ENCODE results near the gene KRT15.
A peak's percentile ranks its signal among the peaks of the same experiment; 100 is the strongest.

The KRT15 gene

DNA sequence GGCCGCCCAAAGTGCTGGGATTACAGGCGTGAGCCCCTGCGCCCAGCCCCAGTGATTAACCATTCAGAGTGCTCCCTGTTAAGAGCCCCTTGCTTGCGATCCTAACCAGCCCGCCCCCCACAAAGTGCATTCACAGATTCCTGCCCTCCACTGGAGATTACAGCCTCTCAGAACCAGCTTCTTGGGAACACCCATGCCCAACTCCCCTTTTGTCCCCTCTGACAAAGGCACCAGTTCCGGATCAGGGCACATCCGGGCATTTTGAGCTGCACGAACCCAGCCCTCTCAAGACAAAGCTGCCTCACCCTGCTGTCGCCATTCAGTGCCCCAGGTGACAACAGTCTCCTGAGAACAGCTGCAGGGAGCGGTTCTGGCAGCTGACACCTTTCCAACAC is 10.3 kb upstream of the KRT15 start:
- Histone ChIP-seq H3K27me3 (ENCODE audit: control insufficient read depth in 5 of 5, insufficient read depth in 4 of 5, low read length in 5 of 5) (peaks cover 35 to 55% (median 47%) of the 10 kb centered on the region in 5 donors), H3K9ac (ENCODE audit: low read length in 5 of 5) (no peak overlapping the region), H3K4me3 (ENCODE audit: low read depth in 1 of 5, low read length in 5 of 5) (no peak overlapping the region), H3K9me3 (ENCODE audit: control insufficient read depth in 5 of 5, low read length in 5 of 5) (no peaks in the 10 kb centered on the region), H3K36me3 (ENCODE audit: control insufficient read depth in 5 of 5, insufficient read depth in 5 of 5, low read length in 5 of 5) (no peaks in the 10 kb centered on the region), H3K27ac (ENCODE audit: low read depth, low read length) (no peak overlapping the region), H3K4me1 (ENCODE audit: control insufficient read depth in 5 of 5, insufficient read depth in 5 of 5, low read length in 5 of 5) (peaks cover 0 to 14% (median 12%) of the 10 kb centered on the region in 5 donors)

DNA sequence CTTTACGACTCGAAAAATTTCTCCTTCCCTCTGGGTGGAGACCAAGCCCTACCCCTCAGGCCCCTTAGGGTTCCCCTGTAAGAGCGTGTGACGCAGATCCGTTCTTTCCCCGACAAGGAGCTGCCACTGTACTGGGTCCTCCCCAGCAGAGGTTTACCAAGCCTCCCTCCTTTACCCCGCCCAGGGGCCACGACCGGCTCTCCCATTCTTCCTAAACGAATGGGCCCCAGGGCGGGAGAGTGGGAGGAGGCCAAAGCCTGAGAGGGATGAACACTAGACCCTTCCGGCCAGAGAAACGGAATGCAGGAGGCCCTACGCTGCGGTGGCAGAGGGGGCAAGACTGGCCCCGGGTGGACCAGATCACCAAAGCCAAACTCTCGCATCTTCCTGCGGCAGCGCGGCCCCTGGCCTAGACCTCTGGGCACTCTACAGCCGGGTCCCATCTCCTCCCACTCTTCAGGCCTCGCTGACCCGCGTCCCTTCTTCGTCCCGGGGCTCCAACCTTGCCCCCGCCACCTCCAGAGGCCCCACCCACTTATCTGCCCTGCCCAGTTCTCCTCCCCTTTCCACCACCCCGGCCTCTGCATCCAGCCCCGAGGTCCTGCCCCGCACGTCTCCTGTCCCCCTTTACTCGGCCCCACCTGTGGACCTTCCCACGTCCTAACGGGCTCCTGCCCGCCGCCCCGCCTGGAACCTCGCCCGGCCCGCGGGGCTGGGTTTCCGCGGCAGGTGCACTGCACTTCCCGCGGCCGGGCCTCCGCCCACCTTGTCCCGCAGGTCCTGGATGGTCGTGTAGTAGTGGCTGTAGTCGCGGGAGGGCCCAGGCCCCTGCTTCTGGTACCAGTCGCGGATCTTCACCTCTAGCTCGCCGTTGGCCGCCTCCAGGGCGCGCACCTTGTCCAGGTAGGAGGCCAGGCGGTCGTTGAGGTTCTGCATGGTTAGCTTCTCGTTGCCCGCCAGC is 8.7 kb upstream of the KRT15 start:
- Histone ChIP-seq H3K9ac (ENCODE audit: low read length in 5 of 5) (no peak overlapping the region), H3K27me3 (ENCODE audit: control insufficient read depth in 5 of 5, insufficient read depth in 4 of 5, low read length in 5 of 5) (peaks cover 35 to 54% (median 47%) of the 10 kb centered on the region in 5 donors), H3K36me3 (ENCODE audit: control insufficient read depth in 5 of 5, insufficient read depth in 5 of 5, low read length in 5 of 5) (no peaks in the 10 kb centered on the region), H3K4me3 (ENCODE audit: low read depth in 1 of 5, low read length in 5 of 5) (peak overlapping the region in 2 of 5 donors; percentile 28 to 38), H3K27ac (ENCODE audit: low read depth, low read length) (no peak overlapping the region), H3K4me1 (ENCODE audit: control insufficient read depth in 5 of 5, insufficient read depth in 5 of 5, low read length in 5 of 5) (peaks cover 0 to 14% (median 12%) of the 10 kb centered on the region in 5 donors), H3K9me3 (ENCODE audit: control insufficient read depth in 5 of 5, low read length in 5 of 5) (no peaks in the 10 kb centered on the region)

DNA sequence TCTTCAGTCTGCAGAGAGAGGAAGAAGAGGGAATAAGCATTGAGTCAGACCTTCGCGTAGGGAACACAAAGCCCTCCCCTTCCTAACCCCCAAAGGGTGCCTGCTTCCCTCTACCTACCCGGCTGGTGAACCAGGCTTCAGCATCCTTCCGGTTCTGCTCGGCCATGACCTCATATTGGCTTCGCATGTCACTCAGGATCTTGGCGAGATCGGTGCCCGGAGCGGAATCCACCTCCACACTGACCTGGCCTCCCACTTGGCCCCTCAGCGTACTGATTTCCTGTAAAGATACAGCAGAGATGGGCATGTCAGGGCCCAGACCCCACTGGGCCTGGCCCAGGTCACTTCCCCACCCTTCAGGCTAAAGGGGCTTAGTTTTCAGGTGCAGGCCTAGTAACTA is 5.6 kb upstream of the KRT15 start:
- no peaks in the 10 kb centered on the region for H3K9me3 ChIP-seq (ENCODE audit: control insufficient read depth in 5 of 5, low read length in 5 of 5)
- peaks cover 0 to 14% (median 12%) of the 10 kb centered on the region in 5 donors for H3K4me1 ChIP-seq (ENCODE audit: control insufficient read depth in 5 of 5, insufficient read depth in 5 of 5, low read length in 5 of 5)
- H3K27me3 ChIP-seq (ENCODE audit: control insufficient read depth in 5 of 5, insufficient read depth in 4 of 5, low read length in 5 of 5) = peaks cover 29 to 50% (median 33%) of the 10 kb centered on the region in 5 donors
- no peak overlapping the region for H3K27ac ChIP-seq (ENCODE audit: low read depth, low read length)
- no peak overlapping the region for H3K9ac ChIP-seq (ENCODE audit: low read length in 5 of 5)
- no peak overlapping the region for H3K4me3 ChIP-seq (ENCODE audit: low read depth in 1 of 5, low read length in 5 of 5)
- no peaks in the 10 kb centered on the region for H3K36me3 ChIP-seq (ENCODE audit: control insufficient read depth in 5 of 5, insufficient read depth in 5 of 5, low read length in 5 of 5)

DNA sequence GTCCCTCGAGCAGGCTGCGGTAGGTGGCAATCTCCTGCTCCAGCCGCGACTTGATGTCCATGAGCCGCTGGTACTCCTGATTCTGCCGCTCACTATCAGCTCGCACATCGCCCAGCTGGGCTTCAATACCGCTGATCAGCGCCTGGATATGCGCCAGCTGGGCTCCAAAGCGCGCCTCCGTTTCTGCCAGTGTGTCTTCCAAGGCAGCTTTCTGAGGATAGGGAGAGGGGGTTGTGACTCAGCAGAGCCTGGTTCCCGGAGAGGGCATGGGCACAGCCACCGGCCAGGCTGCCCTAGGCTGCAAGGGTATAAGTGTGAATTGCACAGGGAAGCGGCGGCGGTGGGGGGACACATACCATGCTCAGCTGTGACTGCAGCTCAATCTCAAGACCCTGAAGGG is 5.1 kb upstream of the KRT15 start:
- H3K4me1 ChIP-seq (ENCODE audit: control insufficient read depth in 5 of 5, insufficient read depth in 5 of 5, low read length in 5 of 5) = peaks cover 0 to 14% (median 12%) of the 10 kb centered on the region in 5 donors
- H3K27ac ChIP-seq (ENCODE audit: low read depth, low read length) = no peak overlapping the region
- peaks cover 24 to 47% (median 28%) of the 10 kb centered on the region in 5 donors for H3K27me3 ChIP-seq (ENCODE audit: control insufficient read depth in 5 of 5, insufficient read depth in 4 of 5, low read length in 5 of 5)
- H3K9ac ChIP-seq (ENCODE audit: low read length in 5 of 5) = no peak overlapping the region
- H3K4me3 ChIP-seq (ENCODE audit: low read depth in 1 of 5, low read length in 5 of 5) = no peak overlapping the region
- no peaks in the 10 kb centered on the region for H3K9me3 ChIP-seq (ENCODE audit: control insufficient read depth in 5 of 5, low read length in 5 of 5)
- H3K36me3 ChIP-seq (ENCODE audit: control insufficient read depth in 5 of 5, insufficient read depth in 5 of 5, low read length in 5 of 5) = no peaks in the 10 kb centered on the region

DNA sequence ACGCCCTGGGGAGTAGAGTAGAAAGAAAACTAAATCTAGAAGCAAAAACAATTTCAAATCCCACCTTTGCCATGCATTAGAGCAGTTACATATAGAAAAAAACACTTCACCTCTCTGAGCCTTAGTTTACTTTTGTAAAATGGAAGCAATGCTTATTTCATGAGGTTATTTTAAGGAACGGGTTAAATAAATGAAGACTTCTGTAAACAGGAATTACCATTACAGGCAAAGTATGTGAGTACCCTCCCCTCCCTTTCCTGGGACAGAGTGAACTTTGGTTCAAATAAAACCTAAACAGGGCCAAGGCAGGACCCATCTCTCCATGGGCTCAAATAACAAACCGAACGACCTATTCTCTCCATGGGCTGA is 4.5 kb upstream of the KRT15 start:
- Histone ChIP-seq H3K27me3 (ENCODE audit: control insufficient read depth in 5 of 5, insufficient read depth in 4 of 5, low read length in 5 of 5) (peaks cover 19 to 43% (median 24%) of the 10 kb centered on the region in 5 donors), H3K27ac (ENCODE audit: low read depth, low read length) (no peak overlapping the region), H3K4me1 (ENCODE audit: control insufficient read depth in 5 of 5, insufficient read depth in 5 of 5, low read length in 5 of 5) (peaks cover 0 to 11% (median 9%) of the 10 kb centered on the region in 5 donors), H3K4me3 (ENCODE audit: low read depth in 1 of 5, low read length in 5 of 5) (no peak overlapping the region), H3K36me3 (ENCODE audit: control insufficient read depth in 5 of 5, insufficient read depth in 5 of 5, low read length in 5 of 5) (no peaks in the 10 kb centered on the region), H3K9me3 (ENCODE audit: control insufficient read depth in 5 of 5, low read length in 5 of 5) (no peaks in the 10 kb centered on the region), H3K9ac (ENCODE audit: low read length in 5 of 5) (no peak overlapping the region)

GRCh38 chr17:41522301-41523224 is 3.9 kb upstream of the KRT15 start:
- H3K36me3 ChIP-seq (ENCODE audit: control insufficient read depth in 5 of 5, insufficient read depth in 5 of 5, low read length in 5 of 5) = no peaks in the 10 kb centered on the region
- no peaks in the 10 kb centered on the region for H3K9me3 ChIP-seq (ENCODE audit: control insufficient read depth in 5 of 5, low read length in 5 of 5)
- H3K4me1 ChIP-seq (ENCODE audit: control insufficient read depth in 5 of 5, insufficient read depth in 5 of 5, low read length in 5 of 5) = peaks cover 0 to 4% (median 3%) of the 10 kb centered on the region in 5 donors
- H3K27ac ChIP-seq (ENCODE audit: low read depth, low read length) = no peak overlapping the region
- no peak overlapping the region for H3K9ac ChIP-seq (ENCODE audit: low read length in 5 of 5)
- H3K4me3 ChIP-seq (ENCODE audit: low read depth in 1 of 5, low read length in 5 of 5) = no peak overlapping the region
- peaks cover 13 to 36% (median 19%) of the 10 kb centered on the region in 5 donors for H3K27me3 ChIP-seq (ENCODE audit: control insufficient read depth in 5 of 5, insufficient read depth in 4 of 5, low read length in 5 of 5)

DNA sequence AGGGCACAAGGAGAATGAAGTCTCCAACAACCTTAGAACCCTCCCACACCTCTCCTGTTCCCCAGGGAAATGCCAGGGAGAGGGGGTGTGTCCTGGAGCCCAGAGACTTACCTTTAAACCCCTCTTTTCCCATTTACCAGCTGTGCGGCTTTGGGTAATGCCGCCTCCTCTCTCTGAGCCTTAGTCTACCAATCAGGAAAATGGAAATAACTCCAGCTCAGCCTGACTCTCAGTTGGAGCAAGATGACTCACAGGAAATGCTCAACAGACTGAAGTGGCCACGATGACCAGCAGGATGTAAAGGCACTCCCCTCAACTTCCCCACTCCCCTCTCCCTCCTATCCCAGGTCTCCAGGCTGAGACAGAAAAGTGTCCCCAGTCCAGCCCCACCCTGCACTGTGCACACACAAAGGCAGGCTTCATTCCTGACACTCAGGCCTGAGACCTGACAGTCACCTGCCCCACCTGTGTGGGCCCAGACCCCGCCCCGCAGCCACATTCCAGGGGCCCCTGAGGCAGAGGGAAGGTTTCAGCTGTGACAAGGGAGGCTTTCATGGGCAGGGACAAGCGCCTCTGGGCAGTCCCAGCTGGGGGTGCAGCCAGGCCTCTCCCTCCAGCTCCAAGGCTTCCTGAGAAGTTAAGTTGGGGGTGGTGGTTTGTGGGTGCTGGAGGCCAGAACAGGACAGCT is 3.0 kb upstream of the KRT15 start:
- no peak overlapping the region for H3K9ac ChIP-seq (ENCODE audit: low read length in 5 of 5)
- no peaks in the 10 kb centered on the region for H3K4me1 ChIP-seq (ENCODE audit: control insufficient read depth in 5 of 5, insufficient read depth in 5 of 5, low read length in 5 of 5)
- peaks cover 5 to 28% (median 11%) of the 10 kb centered on the region in 5 donors for H3K27me3 ChIP-seq (ENCODE audit: control insufficient read depth in 5 of 5, insufficient read depth in 4 of 5, low read length in 5 of 5)
- no peaks in the 10 kb centered on the region for H3K9me3 ChIP-seq (ENCODE audit: control insufficient read depth in 5 of 5, low read length in 5 of 5)
- no peaks in the 10 kb centered on the region for H3K36me3 ChIP-seq (ENCODE audit: control insufficient read depth in 5 of 5, insufficient read depth in 5 of 5, low read length in 5 of 5)
- H3K27ac ChIP-seq (ENCODE audit: low read depth, low read length) = no peak overlapping the region
- H3K4me3 ChIP-seq (ENCODE audit: low read depth in 1 of 5, low read length in 5 of 5) = no peak overlapping the region

DNA sequence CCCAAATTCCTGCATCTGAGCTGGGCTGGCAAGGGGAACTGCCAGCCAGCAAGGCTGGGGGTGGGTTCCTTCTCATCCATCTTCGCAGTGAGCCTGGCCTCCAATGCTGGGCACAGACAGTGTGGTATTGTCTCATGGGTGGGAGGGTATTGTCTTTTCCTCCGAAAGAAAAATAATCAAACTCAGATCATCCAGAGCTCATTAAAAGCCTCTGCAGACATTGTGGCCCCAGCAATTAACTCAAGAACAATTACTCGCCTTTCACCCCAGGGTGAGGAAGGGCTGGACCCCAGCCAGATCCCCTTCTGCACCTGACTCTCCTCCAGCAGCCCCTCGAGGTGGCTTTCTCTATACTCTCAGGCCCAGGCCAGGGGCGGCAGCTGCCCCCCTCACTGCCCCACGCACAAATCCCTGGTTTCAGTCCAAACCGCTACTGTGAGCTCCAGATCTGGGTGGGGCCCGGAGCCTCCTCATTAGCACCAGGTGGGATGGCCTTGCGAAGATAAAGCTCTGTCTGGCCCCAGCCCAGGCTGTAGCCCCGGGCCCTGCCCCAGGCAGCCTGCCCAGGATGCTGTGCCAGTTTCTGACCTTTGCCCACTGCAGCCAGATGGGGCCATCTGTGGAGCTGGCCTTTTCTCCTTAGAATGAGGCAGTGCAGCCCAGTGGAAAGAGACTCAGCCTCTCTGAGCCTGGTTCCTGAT is 2.3 kb upstream of the KRT15 start:
- no peaks in the 10 kb centered on the region for H3K4me1 ChIP-seq (ENCODE audit: control insufficient read depth in 5 of 5, insufficient read depth in 5 of 5, low read length in 5 of 5)
- no peak overlapping the region for H3K4me3 ChIP-seq (ENCODE audit: low read depth in 1 of 5, low read length in 5 of 5)
- no peak overlapping the region for H3K9ac ChIP-seq (ENCODE audit: low read length in 5 of 5)

DNA sequence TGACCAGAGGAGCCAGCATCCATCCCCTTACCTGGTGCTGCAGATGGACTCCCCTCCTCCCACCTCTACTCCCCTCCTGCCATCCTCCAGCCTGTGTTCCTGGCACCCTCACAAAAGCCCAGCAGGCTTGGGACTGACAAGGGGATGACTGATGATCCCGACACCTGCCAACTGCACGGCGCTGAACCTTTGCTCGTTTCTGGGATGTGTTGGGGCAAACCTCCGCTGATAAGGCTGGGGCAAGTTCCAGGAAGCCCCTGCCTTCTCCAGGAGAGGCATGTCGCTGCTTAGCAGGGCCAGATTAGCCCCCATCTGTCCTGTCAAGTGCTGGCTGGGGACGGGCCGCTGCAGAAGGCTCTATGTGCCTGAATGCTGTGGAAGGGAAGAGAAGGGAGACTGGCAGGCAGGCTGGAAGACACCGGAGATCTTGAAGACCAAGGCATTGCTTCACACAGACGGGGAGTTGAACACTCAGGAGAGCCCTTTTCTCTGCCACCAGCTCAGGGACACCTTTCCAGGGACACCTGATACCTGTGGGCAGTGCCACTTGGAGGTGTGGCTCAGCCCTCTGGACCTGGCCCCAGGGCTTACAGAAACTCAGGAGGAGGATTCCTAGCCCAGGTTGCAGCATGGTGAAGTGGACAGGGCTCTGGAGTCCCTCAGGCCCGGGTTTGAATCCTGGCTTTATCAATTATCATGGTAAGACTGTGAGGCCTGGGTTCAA is 973 bp upstream of the KRT15 start:
- H3K9ac ChIP-seq (ENCODE audit: low read length in 5 of 5) = no peak overlapping the region
- no peaks in the 10 kb centered on the region for H3K4me1 ChIP-seq (ENCODE audit: control insufficient read depth in 5 of 5, insufficient read depth in 5 of 5, low read length in 5 of 5)
- no peak overlapping the region for H3K4me3 ChIP-seq (ENCODE audit: low read depth in 1 of 5, low read length in 5 of 5)
- H3K27ac ChIP-seq (ENCODE audit: low read depth, low read length) = no peak overlapping the region
- H3K36me3 ChIP-seq (ENCODE audit: control insufficient read depth in 5 of 5, insufficient read depth in 5 of 5, low read length in 5 of 5) = no peaks in the 10 kb centered on the region
- peaks cover 10 to 31% (median 18%) of the 10 kb centered on the region in 5 donors for H3K27me3 ChIP-seq (ENCODE audit: control insufficient read depth in 5 of 5, insufficient read depth in 4 of 5, low read length in 5 of 5)
- no peaks in the 10 kb centered on the region for H3K9me3 ChIP-seq (ENCODE audit: control insufficient read depth in 5 of 5, low read length in 5 of 5)

More for the DNA sequence above, 2.3 kb upstream of the KRT15 start:
- no peak overlapping the region for H3K27ac ChIP-seq (ENCODE audit: low read depth, low read length)
- no peaks in the 10 kb centered on the region for H3K9me3 ChIP-seq (ENCODE audit: control insufficient read depth in 5 of 5, low read length in 5 of 5)
- H3K36me3 ChIP-seq (ENCODE audit: control insufficient read depth in 5 of 5, insufficient read depth in 5 of 5, low read length in 5 of 5) = no peaks in the 10 kb centered on the region
- H3K27me3 ChIP-seq (ENCODE audit: control insufficient read depth in 5 of 5, insufficient read depth in 4 of 5, low read length in 5 of 5) = peaks cover 5 to 31% (median 15%) of the 10 kb centered on the region in 5 donors

Data from subcutaneous abdominal adipose tissue (tissue), 5 donors.